SK-MEL-5 (cell line): Measurements from ENCODE around the gene NR6A1. TPM values are rescaled to one million over a fixed set of nuclear protein-coding genes. Genes with fewer than 3 reads are reported as not detected.

ENCODE experiments used
- DNase-seq: peaks from one replicate; pipeline ENCODE4 v3.0.0-alpha.2; 2016; ENCODE audit warnings: low read depth, low spot score
- in situ Hi-C: cut with HindIII; loops from 2 replicates; pipeline ENCODE4 v1.10.0; 2016; ENCODE audit warnings: low sequenced_read_pairs, high pct_unique_total_duplicates, low pct_unique_long_range_greater_than_20kb
- total RNA-seq: library from RNA; depleted of rRNA; stranded (reverse); fragments of >200 nt; shearing (Covaris generic); gene quantifications from 2 replicates; pipeline ENCODE4 v1.2.3, GENCODE V29; 2014

NR6A1 gene
- total RNA-seq, 1 experiment from 2014 or later = 7.8 TPM

DNA sequence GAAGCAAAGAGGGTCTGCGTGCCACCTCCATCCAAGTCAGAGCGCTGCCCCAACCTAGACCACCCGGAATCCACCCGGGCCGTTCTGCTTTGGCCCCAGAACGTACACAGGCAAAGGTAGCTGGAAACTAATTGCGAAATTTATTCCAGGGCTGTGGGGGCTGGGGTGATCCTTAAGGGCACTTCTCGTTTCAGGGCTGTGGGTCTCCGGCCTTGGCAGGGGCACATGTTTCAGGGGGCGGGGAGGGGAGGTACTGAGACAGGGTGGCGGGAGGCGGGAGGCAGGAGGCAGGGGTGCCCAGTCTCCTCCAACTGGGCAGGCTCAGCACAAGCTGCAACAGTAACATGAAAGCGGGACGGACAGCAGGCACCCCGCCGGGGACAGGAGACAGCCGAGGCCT, 290.0 kb downstream of the NR6A1 start:
- in situ Hi-C loops = no loop called here
- no peak for DNase-seq

- in situ Hi-C loops = no loop called here
- peak; percentile 62 for DNase-seq
Observed at GRCh38 chr9:124480621-124480981, 290.5 kb downstream of the NR6A1 start.

- DNase-seq = no peak
- in situ Hi-C loops = no loop called here
Observed at GRCh38 chr9:124479947-124480620, 291.0 kb downstream of the NR6A1 start.

- in situ Hi-C loops = no loop called here
Observed at GRCh38 chr9:124479371-124479770, 291.7 kb downstream of the NR6A1 start.

GRCh38 chr9:124478354-124478753, 292.8 kb downstream of the NR6A1 start:
- in situ Hi-C loops = no loop called here

More at GRCh38 chr9:124479371-124479770, 291.7 kb downstream of the NR6A1 start:
- DNase-seq = no peak

DNA sequence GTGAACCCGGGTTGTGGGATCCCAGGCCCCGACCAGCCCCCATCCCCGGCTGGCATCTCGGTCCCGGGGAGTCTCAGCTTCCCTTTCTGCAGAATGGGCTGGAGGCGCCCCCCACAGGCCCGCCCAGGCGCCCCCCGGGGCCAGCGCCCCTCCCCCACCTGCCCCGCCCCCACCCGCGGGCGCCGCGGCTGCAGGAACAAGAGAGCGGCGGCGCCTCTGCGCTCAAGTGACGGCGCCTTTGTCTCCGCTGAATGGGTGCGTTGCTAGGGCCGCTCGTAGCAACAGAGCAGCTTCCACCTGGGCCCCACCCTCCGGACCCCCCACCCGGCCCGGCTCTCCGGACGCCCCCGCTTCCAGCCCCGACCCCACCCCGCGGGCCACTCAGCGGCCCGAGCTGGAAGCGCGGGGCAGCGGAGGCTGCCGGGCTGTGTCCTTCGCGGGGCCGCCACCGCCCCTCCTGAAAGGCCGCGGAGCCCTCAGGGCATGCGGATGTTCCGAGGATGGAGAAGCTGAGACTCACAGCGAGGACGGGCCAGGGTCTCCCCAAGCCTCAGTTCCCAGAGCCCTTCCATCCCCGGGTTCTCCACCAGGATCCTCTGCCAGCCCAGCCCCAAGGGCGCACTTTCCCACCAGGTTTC, 293.3 kb downstream of the NR6A1 start:
- no peak for DNase-seq
- in situ Hi-C loops = no loop called here

More at GRCh38 chr9:124478354-124478753, 292.8 kb downstream of the NR6A1 start:
- DNase-seq = no peak

DNA sequence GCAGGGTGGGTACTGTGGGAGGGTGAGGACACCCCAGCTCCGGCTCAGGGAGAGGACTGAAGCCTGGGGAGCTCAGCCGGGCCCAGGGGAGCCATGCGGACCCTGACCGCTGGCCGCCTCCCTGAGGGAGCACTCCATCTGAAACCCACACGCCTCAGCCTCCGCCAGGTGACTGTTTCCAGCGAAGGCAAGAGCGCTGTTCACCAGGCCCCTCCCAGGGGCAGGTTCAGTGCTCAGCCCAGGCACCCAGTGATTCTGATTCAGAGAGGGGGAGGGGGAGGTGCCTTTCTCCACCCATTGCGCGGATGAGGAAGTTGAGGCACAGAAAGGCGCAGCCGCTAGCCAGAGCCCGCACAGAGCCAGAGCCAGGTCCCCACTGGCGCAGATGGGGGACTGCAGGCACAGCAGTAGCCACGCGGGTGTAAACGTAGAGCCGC, 293.9 kb downstream of the NR6A1 start:
- in situ Hi-C loops = no loop called here
- no peak for DNase-seq

GRCh38 chr9:124475868-124476690, 295.0 kb downstream of the NR6A1 start:
- in situ Hi-C loops = no loop called here
- no peak for DNase-seq

DNA sequence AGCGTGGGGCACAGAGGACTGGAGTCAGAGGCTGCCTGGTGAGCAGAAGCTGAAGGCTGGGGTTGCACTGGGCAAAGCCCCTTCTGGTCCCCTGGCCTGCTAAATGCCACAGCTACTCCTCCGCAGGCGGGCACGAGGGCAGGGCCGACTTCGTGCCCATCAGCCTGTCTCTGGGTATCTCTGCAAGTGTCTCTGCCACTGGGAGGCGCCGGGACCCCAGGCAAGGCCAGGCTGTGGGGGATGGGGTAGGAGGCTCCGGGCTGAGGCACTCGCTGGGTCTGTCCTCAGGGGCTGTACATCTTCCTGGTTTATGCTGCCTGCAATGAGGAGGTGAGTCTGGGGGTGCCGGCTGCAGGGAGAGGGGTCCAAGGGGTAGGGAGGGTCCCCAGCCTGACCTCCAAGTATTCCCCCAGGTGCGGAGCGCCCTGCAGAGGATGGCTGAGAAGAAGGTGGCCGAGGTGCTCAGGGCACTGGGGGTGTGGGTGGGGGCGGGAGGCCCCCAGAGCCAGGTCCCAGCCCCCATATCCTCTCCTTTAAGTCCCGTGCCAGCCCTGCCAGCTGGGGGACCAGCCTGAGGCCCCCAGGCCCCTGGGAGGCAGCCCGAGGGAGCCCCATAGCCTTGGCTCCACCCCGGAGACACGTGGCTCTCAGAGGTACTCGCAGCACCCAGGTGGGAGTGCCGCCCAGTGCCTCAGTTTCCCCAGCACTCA, 295.8 kb downstream of the NR6A1 start:
- DNase-seq = peak; percentile 40
- in situ Hi-C loops = no loop called here

- in situ Hi-C loops = no loop called here
- DNase-seq = no peak
Observed at GRCh38 chr9:124474151-124474550, 297.0 kb downstream of the NR6A1 start.

DNA sequence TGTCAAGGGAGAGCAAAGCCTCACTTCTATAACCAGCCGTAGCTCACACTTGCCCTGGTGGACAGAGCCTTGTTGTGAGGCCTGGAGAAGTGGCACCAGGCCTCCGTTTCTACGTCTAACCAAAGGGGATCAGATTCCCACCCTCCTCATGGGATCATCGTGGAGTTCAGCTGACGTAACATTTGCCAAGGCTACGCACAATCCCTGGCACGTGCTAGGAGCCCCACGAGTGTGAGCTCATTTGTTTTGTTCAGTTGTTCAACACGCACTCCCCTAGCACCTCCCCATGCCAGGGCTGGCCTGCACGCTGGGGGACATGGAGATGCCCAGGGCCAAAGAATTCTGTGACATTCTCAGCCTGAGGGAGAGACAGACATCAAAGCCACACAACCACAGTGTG, 297.8 kb downstream of the NR6A1 start:
- in situ Hi-C loops = no loop called here
- no peak for DNase-seq

DNA sequence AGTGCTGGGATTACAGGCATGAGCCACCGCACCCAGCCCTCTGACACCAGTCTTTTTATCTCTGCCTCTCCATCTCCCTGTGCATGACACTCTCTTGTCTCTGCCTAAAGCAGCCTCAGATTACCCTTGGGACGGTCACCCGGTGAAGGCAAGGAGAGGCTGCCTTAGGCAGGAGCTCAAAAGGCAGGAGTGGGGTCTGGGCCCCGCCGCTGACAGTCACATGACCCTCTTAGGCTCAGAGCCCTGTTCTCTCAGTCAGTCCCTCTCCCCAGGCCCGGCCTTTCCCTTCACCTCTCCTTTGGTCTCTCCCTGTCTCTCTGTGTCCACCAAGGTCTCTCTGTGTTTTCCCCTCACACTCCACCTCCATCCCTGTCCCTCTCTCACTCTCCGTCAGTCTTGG, 298.3 kb downstream of the NR6A1 start:
- no peak for DNase-seq
- in situ Hi-C loops = no loop called here

- in situ Hi-C loops = no loop called here
Observed at GRCh38 chr9:124471761-124472160, 299.4 kb downstream of the NR6A1 start.

GRCh38 chr9:124470726-124471125, 300.4 kb downstream of the NR6A1 start:
- in situ Hi-C loops = no loop called here
- DNase-seq = no peak

More at GRCh38 chr9:124471761-124472160, 299.4 kb downstream of the NR6A1 start:
- no peak for DNase-seq

DNA sequence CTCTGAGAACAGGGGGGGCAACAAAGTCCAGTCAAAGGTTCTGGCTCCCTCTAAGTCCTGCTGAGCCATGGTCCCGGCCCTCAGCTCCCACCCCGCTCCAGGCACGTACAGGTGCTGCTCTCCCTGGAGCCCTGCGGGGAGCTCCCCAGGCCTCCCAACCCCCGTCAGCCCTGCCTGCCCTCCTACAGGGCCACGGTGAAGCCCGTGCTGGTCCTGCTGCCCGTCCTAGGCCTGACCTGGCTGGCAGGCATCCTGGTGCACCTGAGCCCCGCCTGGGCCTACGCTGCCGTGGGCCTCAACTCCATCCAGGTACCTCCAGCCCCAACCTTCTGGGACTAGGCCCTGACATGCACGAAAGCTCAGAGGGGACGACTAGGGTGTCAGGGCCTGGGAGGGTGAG, 300.8 kb downstream of the NR6A1 start:
- no peak for DNase-seq
- in situ Hi-C loops = no loop called here

DNA sequence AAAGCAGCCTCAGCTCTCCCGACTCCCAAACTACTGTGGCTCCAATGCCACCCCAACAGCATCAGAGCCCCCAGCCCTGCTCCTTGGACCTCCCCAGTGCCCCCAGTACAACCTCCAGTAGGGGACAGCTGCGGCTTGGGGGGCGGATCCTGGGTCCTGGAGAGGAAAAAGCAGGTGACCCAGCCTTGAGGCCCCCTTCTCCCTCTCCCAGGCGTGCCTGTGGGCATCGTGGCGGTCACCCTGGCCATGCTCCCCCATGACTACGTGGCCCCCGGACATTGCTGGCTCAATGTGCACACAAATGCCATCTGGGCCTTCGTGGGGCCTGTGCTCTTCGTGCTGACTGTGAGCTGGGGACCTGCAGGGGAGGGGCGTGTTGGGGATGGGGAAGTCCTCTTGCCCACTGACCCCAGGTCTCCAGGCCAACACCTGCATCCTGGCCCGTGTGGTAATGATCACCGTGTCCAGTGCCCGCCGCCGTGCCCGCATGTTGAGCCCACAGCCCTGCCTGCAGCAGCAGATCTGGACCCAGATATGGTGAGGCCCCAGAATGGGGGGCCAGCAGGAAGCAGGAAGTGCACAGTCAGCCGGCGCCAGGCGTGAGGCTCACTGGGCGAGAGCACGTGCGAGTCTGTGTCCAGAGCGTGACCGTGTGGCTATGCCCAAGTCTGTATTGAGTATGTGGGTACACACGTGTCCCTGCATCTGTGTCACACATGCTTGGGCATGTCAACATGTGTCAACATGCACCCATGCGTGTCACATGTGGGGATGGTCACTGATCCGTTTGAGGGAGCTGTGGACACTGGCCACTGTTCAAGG, 301.9 kb downstream of the NR6A1 start:
- DNase-seq = no peak
- in situ Hi-C loops = no loop called here

GRCh38 chr9:124468061-124468740, 302.9 kb downstream of the NR6A1 start:
- in situ Hi-C loops = no loop called here
- DNase-seq = no peak
